ENCODE data around the gene GLOD5. TPM values are rescaled to one million over a fixed set of nuclear protein-coding genes. Genes with fewer than 3 reads are reported as not detected.

Gene GLOD5
- total RNA-seq, 1 experiment from 2014 or later: not detected

- no peak for TF ChIP-seq CTCF (conservative IDR thresholded peaks at IDR 0.05)
- no CpG with 5 or more reads among the region's 4 CpGs for whole genome bisulfite sequencing (ENCODE audit: extremely low coverage, insufficient read length, low lambda C conversion rate)
- peaks cover 68 to 76% of the 10 kb centered on the region in 2 experiments for H3K9me3 Mint-ChIP-seq
These were observed 32.4 kb downstream of the GLOD5 start for GRCh38 chrX:48793935-48794334.

More at GRCh38 chrX:48793935-48794334, 32.4 kb downstream of the GLOD5 start:
- Histone ChIP-seq H2BK12ac (ENCODE audit: insufficient read length, low read depth, low read length) (no peak overlapping the region), H3T11ph (ENCODE audit: low read length) (no peak overlapping the region), H2BK15ac (ENCODE audit: low read depth, low read length) (no peak overlapping the region), H3K4me1 (ENCODE audit: insufficient read depth, low read length) (no peaks in the 10 kb centered on the region), H2AFZ (ENCODE audit: low read length) (no peak overlapping the region), H3K79me1 (ENCODE audit: insufficient read depth, low read depth, low read length, poor library complexity, severe bottlenecking) (no peaks in the 10 kb centered on the region), H3K56ac (ENCODE audit: insufficient read length, low read depth, low read length) (no peak overlapping the region), H3K27ac (ENCODE audit: insufficient read length, low read depth, low read length) (no peak overlapping the region), H3K79me2 (ENCODE audit: insufficient read depth, low read length) (no peaks in the 10 kb centered on the region), H2AK5ac (ENCODE audit: insufficient read length, low read length) (no peak overlapping the region), H4K8ac (replicated peaks; ENCODE audit: insufficient read length, low read depth, low read length) (no peak overlapping the region), H3K23me2 (ENCODE audit: insufficient read length, low read depth, low read length, poor library complexity, severe bottlenecking) (no peaks in the 10 kb centered on the region), H3K9me3 (ENCODE audit: control insufficient read depth, low read depth, low read length) (peaks cover 10% of the 10 kb centered on the region), H3K27me3 (ENCODE audit: insufficient read depth, low read length) (no peaks in the 10 kb centered on the region), H3K4me2 (ENCODE audit: insufficient read depth, insufficient read length, low read length) (no peak overlapping the region), H3K14ac (ENCODE audit: insufficient read depth, low read length) (no peak overlapping the region), H2BK20ac (ENCODE audit: low read depth, low read length, poor library complexity, severe bottlenecking) (no peak overlapping the region), H4K20me1 (ENCODE audit: control insufficient read depth, insufficient read depth, insufficient read length) (no peaks in the 10 kb centered on the region), H3K18ac (ENCODE audit: insufficient read length, low read depth, low read length) (no peak overlapping the region), H4K5ac (ENCODE audit: insufficient read length, low read depth, low read length) (no peak overlapping the region), H3K9ac (ENCODE audit: extremely low read depth, insufficient read length, low read length) (no peak overlapping the region), H2BK120ac (ENCODE audit: low read depth, low read length, poor library complexity, severe bottlenecking) (no peak overlapping the region), H4K91ac (ENCODE audit: insufficient read length, low read depth, low read length) (no peak overlapping the region), H3K4ac (ENCODE audit: low read depth, low read length) (no peak overlapping the region), H3K23ac (ENCODE audit: insufficient read length, low read depth, low read length) (no peak overlapping the region), H2BK5ac (ENCODE audit: insufficient read length, low read length) (no peak overlapping the region)
- peaks cover 0 to 7% (median 4%) of the 10 kb centered on the region in 3 experiments; a peak in 5 of 7 replicates for H3K36me3 Mint-ChIP-seq (ENCODE audit: insufficient read depth in 1 of 3, low read depth in 3 of 3)
- no peak for DNase-seq
- H3K4me3 Mint-ChIP-seq: no peak overlapping the region
- H3K27ac Mint-ChIP-seq: no peak overlapping the region
- H3K4me1 Mint-ChIP-seq: no peaks in the 10 kb centered on the region
- peaks cover 3% of the 10 kb centered on the region; the same call in 1 of the 2 replicates for H3K27me3 Mint-ChIP-seq (ENCODE audit: low read depth)

Data from H9 (cell line).